DND-41 (cell line): Measurements from ENCODE around the gene EPAS1.
"Not testable (repeated sequence)": the region's sequence is repeated elsewhere in the genome, so short reads cannot be mapped to it uniquely, and the experiment has no call there.

Experiments
- ATAC-seq: fragments of 200-7000 bp; cut with Tn5 transposase; 3 replicates; pipeline ENCODE4 v1.9.1; 2021; ENCODE audit warnings: low read depth; ENCODE audit not compliant: insufficient read depth
- DNase-seq: peaks from one replicate; pipeline ENCODE4 v3.0.0-alpha.2; 2020
- H2AFZ ChIP-seq: 2 replicates; pipeline ENCODE4 v1.6.0; 2012; ENCODE audit warnings: low read depth, low read length
- H3K27ac ChIP-seq: 2 replicates; pipeline ENCODE4 v1.5.1; 2012; ENCODE audit warnings: low read length, inconsistent platforms
- H3K27me3 ChIP-seq: fragments of 200-600 bp; sonication (generic); 2 replicates; pipeline ENCODE4 v1.6.0; 2012; ENCODE audit warnings: low read length, mild to moderate bottlenecking, inconsistent platforms; ENCODE audit not compliant: insufficient read depth, poor library complexity
- H3K36me3 ChIP-seq: 2 replicates; pipeline ENCODE4 v1.5.1; 2012; ENCODE audit warnings: low read length, inconsistent platforms; ENCODE audit not compliant: insufficient read depth
- H3K4me1 ChIP-seq: 2 replicates; pipeline ENCODE4 v1.5.1; 2012; ENCODE audit warnings: mild to moderate bottlenecking, low read length; ENCODE audit not compliant: insufficient read depth
- H3K4me2 ChIP-seq: 2 replicates; pipeline ENCODE4 v1.6.0; 2012; ENCODE audit warnings: mild to moderate bottlenecking, moderate library complexity, low read length, inconsistent platforms; ENCODE audit not compliant: insufficient read depth
- H3K4me3 ChIP-seq, 2 experiments: fragments of 200-600 bp in 1 of 2; shearing (Covaris generic) in 1 of 2; 2 replicates each; pipeline ENCODE4 v1.5.1; 2012 to 2016; ENCODE audit warnings: inconsistent platforms in 2 of 2, low read length in 2 of 2, mild to moderate bottlenecking in 2 of 2, low read depth in 1 of 2, moderate library complexity in 1 of 2
- H3K79me2 ChIP-seq: 2 replicates; pipeline ENCODE4 v1.6.0; 2012; ENCODE audit warnings: low read length, inconsistent platforms; ENCODE audit not compliant: insufficient read depth
- H3K9ac ChIP-seq: 2 replicates; pipeline ENCODE4 v1.6.0; 2012; ENCODE audit warnings: low read depth, mild to moderate bottlenecking, inconsistent platforms, low read length, moderate library complexity
- H3K9me3 ChIP-seq: 2 replicates; pipeline ENCODE4 v1.5.1; 2012; ENCODE audit warnings: low read length, moderate library complexity, mild to moderate bottlenecking, inconsistent platforms; ENCODE audit not compliant: insufficient read depth, severe bottlenecking
- H4K20me1 ChIP-seq: 2 replicates; pipeline ENCODE4 v1.6.0; 2012; ENCODE audit warnings: low read length; ENCODE audit not compliant: insufficient read depth
- CTCF ChIP-seq: IDR thresholded peaks from 2 replicates; pipeline ENCODE4 v1.5.1; 2012; ENCODE audit warnings: borderline replicate concordance, low read length, moderate library complexity, mild to moderate bottlenecking; ENCODE audit not compliant: poor library complexity, severe bottlenecking; ENCODE audit errors: extremely low read depth
- EZH2 ChIP-seq: IDR thresholded peaks from 3 replicates; pipeline ENCODE4 v1.6.1; 2012; ENCODE audit warnings: borderline replicate concordance, low read depth, mild to moderate bottlenecking, moderate library complexity, low read length, inconsistent platforms; ENCODE audit not compliant: severe bottlenecking

Gene EPAS1

DNA sequence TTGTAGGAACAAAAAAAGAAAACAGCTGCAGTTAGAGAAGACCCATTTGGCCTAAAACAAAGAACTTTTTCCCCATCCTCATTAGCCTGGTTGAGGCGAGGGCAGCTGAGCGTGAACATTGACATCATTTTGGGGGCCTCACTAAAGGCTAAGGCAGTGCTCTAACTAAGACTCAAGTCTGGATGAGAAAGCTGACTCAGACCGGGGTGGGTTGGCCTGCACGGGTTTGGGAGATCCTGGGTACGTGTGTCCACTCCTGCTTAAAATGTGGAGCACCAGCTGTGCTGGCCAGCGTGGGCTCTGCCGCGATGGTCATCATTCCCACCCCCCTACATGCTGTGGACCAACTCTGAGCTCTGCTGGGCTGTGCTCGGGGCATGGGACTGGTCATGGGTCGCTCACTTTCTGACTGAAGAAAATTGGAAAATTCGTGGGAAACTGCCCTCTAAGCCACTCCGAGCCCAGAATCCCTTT is 96.2 kb downstream of the EPAS1 start:
- Histone ChIP-seq H3K79me2 (no peaks in the 10 kb centered on the region), H3K27me3 (no peaks in the 10 kb centered on the region), H3K4me2 (no peak overlapping the region), H3K4me1 (no peaks in the 10 kb centered on the region), H3K9me3 (no peaks in the 10 kb centered on the region), H2AFZ (no peak overlapping the region), H3K27ac (no peak overlapping the region), H3K36me3 (no peaks in the 10 kb centered on the region), H3K4me3 (no peak overlapping the region), H4K20me1 (no peaks in the 10 kb centered on the region), H3K9ac (no peak overlapping the region)
- TF ChIP-seq CTCF, result no peak
- TF ChIP-seq EZH2, result no peak
- no peak for ATAC-seq
- DNase-seq, result no peak

- H4K20me1 ChIP-seq, result no peaks in the 10 kb centered on the region
- no peak overlapping the region for H2AFZ ChIP-seq
- no peak overlapping the region for H3K9ac ChIP-seq
- H3K27me3 ChIP-seq, result no peaks in the 10 kb centered on the region
- TF ChIP-seq CTCF, result no peak
- no peak for TF ChIP-seq EZH2
- no peak for ATAC-seq
- H3K4me3 ChIP-seq, result no peak overlapping the region
- no peak overlapping the region for H3K4me2 ChIP-seq
- no peaks in the 10 kb centered on the region for H3K79me2 ChIP-seq
- no peaks in the 10 kb centered on the region for H3K4me1 ChIP-seq
- H3K36me3 ChIP-seq, result no peaks in the 10 kb centered on the region
- H3K9me3 ChIP-seq, result no peaks in the 10 kb centered on the region
- DNase-seq, result no peak
- no peak overlapping the region for H3K27ac ChIP-seq
Observed at GRCh38 chr2:46393865-46394264, 96.7 kb downstream of the EPAS1 start.

DNA sequence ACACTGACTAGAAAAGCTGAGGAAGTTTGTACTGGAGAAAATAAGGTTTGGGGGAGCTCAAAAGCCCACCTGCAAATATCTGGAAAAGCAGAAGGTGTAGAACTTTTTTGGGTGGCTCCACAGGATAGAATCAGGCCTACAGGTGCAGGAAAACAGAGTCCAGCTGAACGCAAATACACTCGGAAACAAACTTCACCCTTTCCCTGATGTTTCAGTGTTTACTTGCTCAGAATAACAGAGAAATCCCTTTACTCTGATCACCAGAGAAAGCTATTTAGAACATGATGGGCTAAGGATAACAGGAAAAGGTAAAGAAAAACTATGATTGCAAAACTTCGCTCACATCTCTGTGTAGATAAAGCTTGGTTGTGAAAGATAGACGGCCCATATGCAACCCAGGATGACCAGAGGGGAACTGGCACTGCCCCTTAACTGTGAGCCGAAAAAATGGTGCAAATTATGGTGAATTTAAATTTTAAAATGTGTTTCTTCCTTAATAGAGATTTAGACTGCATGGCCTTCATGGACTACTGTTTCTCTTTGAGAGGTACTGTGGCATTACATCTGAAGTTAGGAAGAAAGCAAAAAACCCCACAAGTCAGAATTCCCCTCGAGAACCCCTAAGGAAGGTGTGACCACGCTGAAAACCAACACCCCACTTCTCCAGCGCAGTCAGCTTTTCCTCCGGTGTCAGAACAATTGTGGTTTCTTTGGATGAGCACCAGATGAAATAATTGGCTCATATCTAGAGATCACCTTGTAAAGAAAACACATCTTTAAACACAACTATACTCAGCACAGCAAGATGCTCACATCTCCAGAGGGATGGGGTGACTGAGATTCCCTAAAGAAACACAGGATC is 97.7 kb downstream of the EPAS1 start:
- no peak overlapping the region for H3K4me2 ChIP-seq
- ATAC-seq (no peak), DNase-seq (no peak)
- H4K20me1 ChIP-seq, result no peaks in the 10 kb centered on the region
- H3K9me3 ChIP-seq, result no peaks in the 10 kb centered on the region
- H3K27ac ChIP-seq, result no peak overlapping the region
- no peak overlapping the region for H3K4me3 ChIP-seq
- no peak overlapping the region for H2AFZ ChIP-seq
- H3K9ac ChIP-seq, result no peak overlapping the region
- no peaks in the 10 kb centered on the region for H3K4me1 ChIP-seq
- H3K27me3 ChIP-seq, result no peaks in the 10 kb centered on the region
- no peaks in the 10 kb centered on the region for H3K36me3 ChIP-seq
- no peaks in the 10 kb centered on the region for H3K79me2 ChIP-seq
- TF ChIP-seq CTCF (no peak), EZH2 (no peak)

DNA sequence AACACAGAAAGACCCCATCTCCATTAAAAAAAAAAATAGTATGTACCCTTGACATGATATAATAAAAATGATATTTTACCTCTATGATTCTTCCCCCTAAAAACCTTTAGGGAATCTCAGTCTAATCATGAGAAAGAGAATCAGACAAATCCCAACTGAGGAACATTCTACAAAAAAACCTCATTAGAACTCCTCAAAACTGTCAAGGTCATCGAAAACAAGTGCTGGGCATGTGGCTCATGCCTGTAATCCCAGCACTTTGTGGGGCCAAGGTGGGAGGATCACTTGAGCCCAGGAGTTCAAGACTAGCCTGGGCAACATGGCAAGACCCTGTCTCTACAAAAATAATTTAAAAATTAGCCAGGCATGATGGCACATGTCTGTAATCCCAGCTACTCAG is 98.5 kb downstream of the EPAS1 start:
- DNase-seq, ATAC-seq, H3K27me3 ChIP-seq, H2AFZ ChIP-seq, H3K4me3 ChIP-seq, H3K9ac ChIP-seq, H3K9me3 ChIP-seq, H3K79me2 ChIP-seq, H3K4me1 ChIP-seq, H3K4me2 ChIP-seq, H4K20me1 ChIP-seq, H3K36me3 ChIP-seq, H3K27ac ChIP-seq: not testable (repeated sequence)
